ENCODE measurements around the gene FAM90A26.
"Not testable (repeated sequence)": the region's sequence is repeated elsewhere in the genome, so short reads cannot be mapped to it uniquely, and the experiment has no call there.

- not testable (repeated sequence) for TF ChIP-seq RFX5 (IDR thresholded peaks at IDR 0.05; ENCODE audit: borderline replicate concordance, low read depth, low read length); SIN3A (conservative IDR thresholded peaks at IDR 0.05 in 1 of 2, IDR thresholded peaks at IDR 0.05 in 1 of 2; ENCODE audit: low read depth in 1 of 2, low read length in 2 of 2); ZNF274 (IDR thresholded peaks at IDR 0.05; ENCODE audit: borderline replicate concordance, extremely low read depth, low read length); CTCF (IDR thresholded peaks at IDR 0.05; ENCODE audit: control extremely low read depth in 1 of 3, insufficient read depth in 1 of 3, low read depth in 1 of 3, low read length in 3 of 3); YY1 (IDR thresholded peaks at IDR 0.05; ENCODE audit: low read depth, low read length); CHD1 (IDR thresholded peaks at IDR 0.05; ENCODE audit: low read depth, low read length); CBX5 (IDR thresholded peaks at IDR 0.05; ENCODE audit: low read depth, low read length); TCF12 (IDR thresholded peaks at IDR 0.05; ENCODE audit: low read depth, low read length); POLR2A (IDR thresholded peaks at IDR 0.05; ENCODE audit: control extremely low read depth in 1 of 2, low read depth in 2 of 2, low read length in 2 of 2); NRF1 (IDR thresholded peaks at IDR 0.05; ENCODE audit: low read depth, low read length)
- TF ChIP-seq, protein P1, sequence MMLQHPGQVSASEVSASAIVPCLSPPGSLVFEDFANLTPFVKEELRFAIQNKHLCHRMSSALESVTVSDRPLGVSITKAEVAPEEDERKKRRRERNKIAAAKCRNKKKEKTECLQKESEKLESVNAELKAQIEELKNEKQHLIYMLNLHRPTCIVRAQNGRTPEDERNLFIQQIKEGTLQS (IDR thresholded peaks at IDR 0.05; ENCODE audit: insufficient read depth, low read depth, low read length) = not testable (repeated sequence)
Measured at GRCh38 chr4:9134556-9134955, 35.7 kb upstream of the FAM90A26 start.
